ENCODE measurements around the gene PLEKHA1. TPM values are rescaled to one million over a fixed set of nuclear protein-coding genes. Genes with fewer than 3 reads are reported as not detected.

The PLEKHA1 gene
- total RNA-seq (2022; extraction: Qiagen RNA extraction; ENCODE audit: low read depth) = 18.3 to 23.9 TPM (median 21.6 TPM) in 5 replicates

DNA sequence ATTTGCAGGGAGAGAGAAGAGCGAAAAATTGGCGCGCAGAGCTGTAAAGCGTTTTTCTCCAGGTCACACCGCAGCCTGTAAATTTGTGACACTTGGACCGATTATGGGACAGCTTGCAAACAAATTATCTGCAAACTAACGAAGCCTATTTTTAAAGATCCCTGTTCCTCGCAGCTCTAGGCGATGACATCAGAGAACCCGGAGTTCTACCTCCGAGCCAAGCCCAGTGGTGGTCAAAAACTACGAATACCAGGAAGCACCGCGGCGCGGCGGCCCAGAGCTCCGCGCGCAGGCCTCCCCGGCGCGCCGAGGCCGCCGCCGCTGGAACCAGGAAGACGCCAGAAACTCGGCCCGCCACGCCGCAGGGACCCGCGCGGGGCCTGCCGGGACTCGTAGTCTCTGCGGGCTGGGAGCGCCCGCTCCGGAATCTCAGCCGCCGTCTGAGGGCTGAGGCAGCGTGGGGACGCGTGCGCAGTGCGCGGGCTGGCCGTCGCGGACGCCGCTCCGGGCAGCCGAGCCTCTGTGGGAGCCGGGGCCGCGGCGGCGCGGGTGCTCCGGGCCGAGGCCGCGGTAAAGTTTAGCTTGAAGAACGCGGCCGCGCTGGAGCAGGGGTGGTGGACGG is at the start of gene PLEKHA1:
Gene PLEKHA1, plus strand, starts transcription at position 472 of the 622 bp plus-strand sequence. CDS start 18,493 bp downstream, outside the sequence.

DNA sequence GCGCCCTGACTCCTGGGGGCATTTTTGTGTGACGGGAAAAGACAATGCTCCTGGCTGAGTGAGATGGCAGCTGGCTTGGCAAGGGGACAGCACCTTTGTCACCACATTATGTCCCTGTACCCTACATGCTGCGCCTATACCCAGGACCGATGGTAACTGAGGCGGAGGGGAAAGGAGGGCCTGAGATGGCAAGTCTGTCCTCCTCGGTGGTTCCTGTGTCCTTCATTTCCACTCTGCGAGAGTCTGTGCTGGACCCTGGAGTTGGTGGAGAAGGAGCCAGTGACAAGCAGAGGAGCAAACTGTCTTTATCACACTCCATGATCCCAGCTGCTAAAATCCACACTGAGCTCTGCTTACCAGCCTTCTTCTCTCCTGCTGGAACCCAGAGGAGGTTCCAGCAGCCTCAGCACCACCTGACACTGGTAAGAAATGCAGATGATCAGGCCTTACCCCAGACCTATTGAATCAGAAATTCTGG is 80.1 kb downstream of the PLEKHA1 start, which contains the start of gene ARMS2:
Gene ARMS2, plus strand, starts transcription at position 51 of the 478 bp plus-strand sequence. Its CDS starts 75 bp downstream, at position 126.

DNA sequence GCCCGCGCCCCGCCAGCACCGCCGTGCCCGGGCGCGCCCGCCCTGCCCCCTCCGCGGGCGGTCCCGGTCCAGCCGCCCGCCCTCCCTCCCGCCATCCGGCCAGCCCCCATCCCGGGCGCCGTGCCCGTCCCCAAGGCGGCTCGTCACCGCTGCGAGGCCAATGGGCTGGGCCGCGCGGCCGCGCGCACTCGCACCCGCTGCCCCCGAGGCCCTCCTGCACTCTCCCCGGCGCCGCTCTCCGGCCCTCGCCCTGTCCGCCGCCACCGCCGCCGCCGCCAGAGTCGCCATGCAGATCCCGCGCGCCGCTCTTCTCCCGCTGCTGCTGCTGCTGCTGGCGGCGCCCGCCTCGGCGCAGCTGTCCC is 86.8 kb downstream of the PLEKHA1 start, which contains the start of gene HTRA1:
Gene HTRA1, plus strand, starts transcription at position 187 of the 362 bp plus-strand sequence. Its CDS starts 100 bp downstream, at position 287.

Other genes starting within 250 kb of the PLEKHA1 start
- gene BTBD16, start 103.4 kb upstream of the PLEKHA1 start, total RNA-seq (2022; extraction: Qiagen RNA extraction; ENCODE audit: low read depth) = 0.40 to 0.86 TPM (median 0.52 TPM) in 5 replicates
- gene ARMS2, start 79.9 kb downstream of the PLEKHA1 start, total RNA-seq (2022; extraction: Qiagen RNA extraction; ENCODE audit: low read depth) = not detected in 5 replicates
- gene HTRA1, start 86.8 kb downstream of the PLEKHA1 start, total RNA-seq (2022; extraction: Qiagen RNA extraction; ENCODE audit: low read depth) = 51.9 to 65.1 TPM (median 52.8 TPM) in 5 replicates
- gene DMBT1, start 186.0 kb downstream of the PLEKHA1 start, total RNA-seq (2022; extraction: Qiagen RNA extraction; ENCODE audit: low read depth) = 0.02 to 0.06 TPM (median 0.05 TPM) in 4 of 5 replicates, not detected in the other